ENCODE results near the gene CLNK. TPM values are rescaled to one million over a fixed set of nuclear protein-coding genes. Genes with fewer than 3 reads are reported as not detected.

The CLNK gene
- total and polyA plus RNA-seq, 2 of the 13 experiments (the other 11 are each of a cell fraction or from before 2014, with no cell fraction given), result not detected

- Histone ChIP-seq H3K27me3 (ENCODE audit: control insufficient read depth in 1 of 2, insufficient read depth in 2 of 2, low read length in 2 of 2) (0 out of 5 replicates have a peak, but pooled peaks cover 0 to 3% of the 10 kb centered on the region in 2 experiments), H3K27ac (ENCODE audit: extremely low read length, insufficient read depth, low read length) (no peak overlapping the region), H3K4me1 (ENCODE audit: insufficient read depth, low read length) (no peaks in the 10 kb centered on the region), H3K9ac (ENCODE audit: insufficient read depth, low read depth, low read length) (no peak overlapping the region), H4K20me1 (ENCODE audit: insufficient read depth, low read length) (no peaks in the 10 kb centered on the region), H3K4me2 (ENCODE audit: low read depth, low read length) (no peak overlapping the region), H3K9me3 (ENCODE audit: low read length) (no peaks in the 10 kb centered on the region), H3K36me3 (replicated peaks in 1 of 2; ENCODE audit: control insufficient read depth in 1 of 2, insufficient read depth in 2 of 2, low read length in 2 of 2) (no peaks in the 10 kb centered on the region), H3K4me3 (replicated peaks in 1 of 3; ENCODE audit: insufficient read depth in 1 of 3, low read depth in 2 of 3, low read length in 3 of 3) (no peak overlapping the region), H3K79me2 (ENCODE audit: insufficient read depth, low read length) (no peaks in the 10 kb centered on the region), H2AFZ (ENCODE audit: low read length) (no peak overlapping the region)
- WGBS (ENCODE audit: low lambda C conversion rate), result 21% methylated on average over 5 of the region's 5 CpGs
- no peak for ATAC-seq
- ChIA-PET CTCF (ENCODE audit: low intra/inter-chr PET ratio, low total read pairs) (no interaction called here), POLR2A (no interaction called here)
- intact Hi-C loops (cut with micrococcal nuclease; ENCODE audit: unreplicated experiment), result no loop called here
- DNase-seq (ENCODE audit: low spot score), result no peak
- in situ Hi-C loops (cut with HindIII; ENCODE audit: extremely low pct_ligation_motif_present, low pct_unique_long_range_greater_than_20kb), result no loop called here
- TF ChIP-seq ZNF263 (CRISPR knock-in tag; IDR thresholded peaks at IDR 0.05) (no peak), ZNF317 (CRISPR knock-in tag; IDR thresholded peaks at IDR 0.05) (no peak), NR3C1 (CRISPR knock-in tag; IDR thresholded peaks at IDR 0.05) (no peak), SMAD9 (CRISPR knock-in tag; IDR thresholded peaks at IDR 0.05) (no peak), HNF4A (CRISPR knock-in tag; IDR thresholded peaks at IDR 0.05) (no peak), ZFP62 (CRISPR knock-in tag; IDR thresholded peaks at IDR 0.05) (no peak), THAP11 (CRISPR knock-in tag; IDR thresholded peaks at IDR 0.05) (no peak), ZNF225 (CRISPR knock-in tag; IDR thresholded peaks at IDR 0.05) (no peak), RAD21 (CRISPR knock-in tag; IDR thresholded peaks at IDR 0.05) (no peak), ZIK1 (CRISPR knock-in tag; IDR thresholded peaks at IDR 0.05; ENCODE audit: borderline replicate concordance, low read depth) (no peak), ATRX (CRISPR knock-in tag; IDR thresholded peaks at IDR 0.05; ENCODE audit: borderline replicate concordance) (no peak), IKZF4 (CRISPR knock-in tag; IDR thresholded peaks at IDR 0.05; ENCODE audit: borderline replicate concordance, low read depth, not compliant biosample characterization) (no peak)
- TF ChIP-seq, protein P1, sequence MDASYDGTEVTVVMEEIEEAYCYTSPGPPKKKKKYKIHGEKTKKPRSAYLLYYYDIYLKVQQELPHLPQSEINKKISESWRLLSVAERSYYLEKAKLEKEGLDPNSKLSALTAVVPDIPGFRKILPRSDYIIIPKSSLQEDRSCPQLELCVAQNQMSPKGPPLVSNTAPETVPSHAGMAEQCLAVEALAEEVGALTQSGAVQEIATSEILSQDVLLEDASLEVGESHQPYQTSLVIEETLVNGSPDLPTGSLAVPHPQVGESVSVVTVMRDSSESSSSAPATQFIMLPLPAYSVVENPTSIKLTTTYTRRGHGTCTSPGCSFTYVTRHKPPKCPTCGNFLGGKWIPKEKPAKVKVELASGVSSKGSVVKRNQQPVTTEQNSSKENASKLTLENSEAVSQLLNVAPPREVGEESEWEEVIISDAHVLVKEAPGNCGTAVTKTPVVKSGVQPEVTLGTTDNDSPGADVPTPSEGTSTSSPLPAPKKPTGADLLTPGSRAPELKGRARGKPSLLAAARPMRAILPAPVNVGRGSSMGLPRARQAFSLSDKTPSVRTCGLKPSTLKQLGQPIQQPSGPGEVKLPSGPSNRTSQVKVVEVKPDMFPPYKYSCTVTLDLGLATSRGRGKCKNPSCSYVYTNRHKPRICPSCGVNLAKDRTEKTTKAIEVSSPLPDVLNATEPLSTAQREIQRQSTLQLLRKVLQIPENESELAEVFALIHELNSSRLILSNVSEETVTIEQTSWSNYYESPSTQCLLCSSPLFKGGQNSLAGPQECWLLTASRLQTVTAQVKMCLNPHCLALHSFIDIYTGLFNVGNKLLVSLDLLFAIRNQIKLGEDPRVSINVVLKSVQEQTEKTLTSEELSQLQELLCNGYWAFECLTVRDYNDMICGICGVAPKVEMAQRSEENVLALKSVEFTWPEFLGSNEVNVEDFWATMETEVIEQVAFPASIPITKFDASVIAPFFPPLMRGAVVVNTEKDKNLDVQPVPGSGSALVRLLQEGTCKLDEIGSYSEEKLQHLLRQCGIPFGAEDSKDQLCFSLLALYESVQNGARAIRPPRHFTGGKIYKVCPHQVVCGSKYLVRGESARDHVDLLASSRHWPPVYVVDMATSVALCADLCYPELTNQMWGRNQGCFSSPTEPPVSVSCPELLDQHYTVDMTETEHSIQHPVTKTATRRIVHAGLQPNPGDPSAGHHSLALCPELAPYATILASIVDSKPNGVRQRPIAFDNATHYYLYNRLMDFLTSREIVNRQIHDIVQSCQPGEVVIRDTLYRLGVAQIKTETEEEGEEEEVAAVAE (CRISPR knock-in tag; IDR thresholded peaks at IDR 0.05; ENCODE audit: borderline replicate concordance), result no peak
- TF ChIP-seq, protein P2, sequence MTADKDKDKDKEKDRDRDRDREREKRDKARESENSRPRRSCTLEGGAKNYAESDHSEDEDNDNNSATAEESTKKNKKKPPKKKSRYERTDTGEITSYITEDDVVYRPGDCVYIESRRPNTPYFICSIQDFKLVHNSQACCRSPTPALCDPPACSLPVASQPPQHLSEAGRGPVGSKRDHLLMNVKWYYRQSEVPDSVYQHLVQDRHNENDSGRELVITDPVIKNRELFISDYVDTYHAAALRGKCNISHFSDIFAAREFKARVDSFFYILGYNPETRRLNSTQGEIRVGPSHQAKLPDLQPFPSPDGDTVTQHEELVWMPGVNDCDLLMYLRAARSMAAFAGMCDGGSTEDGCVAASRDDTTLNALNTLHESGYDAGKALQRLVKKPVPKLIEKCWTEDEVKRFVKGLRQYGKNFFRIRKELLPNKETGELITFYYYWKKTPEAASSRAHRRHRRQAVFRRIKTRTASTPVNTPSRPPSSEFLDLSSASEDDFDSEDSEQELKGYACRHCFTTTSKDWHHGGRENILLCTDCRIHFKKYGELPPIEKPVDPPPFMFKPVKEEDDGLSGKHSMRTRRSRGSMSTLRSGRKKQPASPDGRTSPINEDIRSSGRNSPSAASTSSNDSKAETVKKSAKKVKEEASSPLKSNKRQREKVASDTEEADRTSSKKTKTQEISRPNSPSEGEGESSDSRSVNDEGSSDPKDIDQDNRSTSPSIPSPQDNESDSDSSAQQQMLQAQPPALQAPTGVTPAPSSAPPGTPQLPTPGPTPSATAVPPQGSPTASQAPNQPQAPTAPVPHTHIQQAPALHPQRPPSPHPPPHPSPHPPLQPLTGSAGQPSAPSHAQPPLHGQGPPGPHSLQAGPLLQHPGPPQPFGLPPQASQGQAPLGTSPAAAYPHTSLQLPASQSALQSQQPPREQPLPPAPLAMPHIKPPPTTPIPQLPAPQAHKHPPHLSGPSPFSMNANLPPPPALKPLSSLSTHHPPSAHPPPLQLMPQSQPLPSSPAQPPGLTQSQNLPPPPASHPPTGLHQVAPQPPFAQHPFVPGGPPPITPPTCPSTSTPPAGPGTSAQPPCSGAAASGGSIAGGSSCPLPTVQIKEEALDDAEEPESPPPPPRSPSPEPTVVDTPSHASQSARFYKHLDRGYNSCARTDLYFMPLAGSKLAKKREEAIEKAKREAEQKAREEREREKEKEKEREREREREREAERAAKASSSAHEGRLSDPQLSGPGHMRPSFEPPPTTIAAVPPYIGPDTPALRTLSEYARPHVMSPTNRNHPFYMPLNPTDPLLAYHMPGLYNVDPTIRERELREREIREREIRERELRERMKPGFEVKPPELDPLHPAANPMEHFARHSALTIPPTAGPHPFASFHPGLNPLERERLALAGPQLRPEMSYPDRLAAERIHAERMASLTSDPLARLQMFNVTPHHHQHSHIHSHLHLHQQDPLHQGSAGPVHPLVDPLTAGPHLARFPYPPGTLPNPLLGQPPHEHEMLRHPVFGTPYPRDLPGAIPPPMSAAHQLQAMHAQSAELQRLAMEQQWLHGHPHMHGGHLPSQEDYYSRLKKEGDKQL (CRISPR knock-in tag; IDR thresholded peaks at IDR 0.05; ENCODE audit: low read depth), result no peak
- no peak for FAIRE-seq
- no TSS peak for BruUV-seq (replicated peaks)
These were observed 193.6 kb downstream of the CLNK start for GRCh38 chr4:10490996-10491395.
